Measurements from ENCODE around the gene ENPP6.

- no peak for TF ChIP-seq CTCF (conservative IDR thresholded peaks at IDR 0.05; ENCODE audit: low read length)
- no peak for TF ChIP-seq EZH2phosphoT487 (IDR thresholded peaks at IDR 0.05; ENCODE audit: borderline replicate concordance)
Measured at GRCh38 chr4:184097815-184098214, 119.9 kb downstream of the ENPP6 start.
